NCI-H2029 treated with DMSO at 0.1 percent for 48 hours (cell line): ENCODE measurements around the gene MRPL23.

Source experiments
- DNase-seq: peaks from one replicate; lab custom pipeline; 2025; lab: John Stamatoyannopoulos, UW

Gene MRPL23

GRCh38 chr11:1921574-1922141 lies 25.5 kb upstream of the MRPL23 start:
- DNase-seq: no peak

DNA sequence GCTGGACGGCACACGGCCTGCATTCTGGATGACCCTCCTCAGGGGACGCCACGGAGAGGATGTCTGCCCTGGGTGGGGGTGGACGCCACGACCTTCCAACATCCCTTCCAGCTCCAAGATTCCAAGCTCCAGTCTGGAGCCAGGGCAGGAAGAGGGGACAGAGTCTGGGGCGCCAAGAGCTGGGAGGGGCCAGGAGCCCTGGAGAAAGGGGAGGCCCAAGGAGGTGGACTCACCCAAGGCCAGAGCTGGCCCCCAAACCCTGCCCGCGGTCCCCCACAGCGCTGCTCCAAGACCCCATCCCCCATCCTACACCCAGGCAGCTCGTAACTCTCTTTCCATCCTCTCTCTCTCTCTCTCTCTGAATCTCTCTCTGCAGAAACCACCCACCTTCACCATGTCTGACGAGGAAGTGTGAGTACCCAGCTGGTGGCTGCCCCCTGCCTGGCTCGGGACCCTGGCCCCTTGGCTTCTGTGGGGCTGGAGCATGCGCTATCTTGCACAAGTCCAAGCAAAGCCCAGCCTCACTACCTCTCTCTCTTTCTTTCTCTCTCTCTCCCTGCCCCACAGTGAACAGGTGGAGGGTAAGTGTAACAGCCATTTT lies 24.6 kb upstream of the MRPL23 start:
- no peak for DNase-seq

DNA sequence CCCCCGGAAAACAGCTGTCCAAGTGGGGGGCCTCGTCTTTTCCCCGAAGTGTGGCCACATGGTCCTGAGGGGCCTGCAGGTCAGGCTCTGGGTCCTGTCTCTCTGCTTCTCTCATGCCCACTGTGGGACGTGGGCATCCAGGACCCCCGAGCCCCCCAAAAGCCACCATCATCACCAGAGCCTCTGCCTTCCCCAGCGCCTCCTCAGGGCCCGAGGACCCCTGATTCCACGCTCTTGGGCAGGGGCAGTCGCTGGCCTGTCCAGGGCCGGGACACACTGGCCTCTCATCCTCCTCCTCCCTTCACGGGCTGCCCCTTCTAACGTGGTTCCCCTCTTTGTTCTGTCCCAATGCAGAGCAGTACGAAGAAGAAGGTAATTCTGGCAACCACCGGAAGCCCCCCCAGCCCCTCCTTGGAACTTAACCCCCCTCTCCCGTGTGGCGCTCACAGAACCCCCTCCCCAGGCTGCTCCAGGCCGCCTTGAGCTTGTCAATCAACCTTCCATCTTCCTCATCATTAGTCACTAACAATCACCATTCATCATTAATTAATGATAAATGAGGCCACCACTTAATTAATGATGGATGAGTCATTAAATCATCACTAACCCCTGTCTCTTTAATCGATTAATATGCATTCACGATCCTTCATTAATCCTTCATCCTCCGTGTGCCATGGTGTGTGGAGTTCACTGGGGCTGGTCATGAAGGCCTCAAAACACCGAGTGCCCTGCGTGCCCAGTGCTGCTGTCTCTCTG lies 23.8 kb upstream of the MRPL23 start:
- DNase-seq: no peak

DNA sequence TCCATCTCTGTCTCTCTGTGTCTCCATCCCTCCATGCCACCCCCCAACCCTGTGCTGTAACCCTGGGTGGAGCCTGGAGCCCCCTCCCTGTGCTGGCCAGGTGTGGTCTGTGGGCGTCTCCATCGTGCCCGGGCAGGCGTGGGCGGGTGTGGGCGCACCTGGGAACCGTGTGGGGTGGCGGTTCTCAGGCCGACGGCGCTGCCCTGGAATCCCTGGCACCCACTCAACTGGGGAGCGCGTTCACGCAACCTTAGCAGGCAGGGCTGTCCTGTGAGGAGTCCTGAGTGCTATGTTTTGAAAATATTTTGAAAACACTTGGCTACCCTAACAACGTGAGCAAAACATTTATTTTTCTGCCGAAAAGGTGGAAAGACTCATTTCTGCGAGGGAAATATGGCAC lies 23.0 kb upstream of the MRPL23 start:
- DNase-seq: no peak

GRCh38 chr11:1924646-1925372 lies 22.3 kb upstream of the MRPL23 start:
- DNase-seq: no peak

- DNase-seq: no peak
Measured at GRCh38 chr11:1925373-1926155, 21.6 kb upstream of the MRPL23 start.

- no peak for DNase-seq
Measured at GRCh38 chr11:1926156-1927025, 20.7 kb upstream of the MRPL23 start.

GRCh38 chr11:1927026-1927847 lies 19.9 kb upstream of the MRPL23 start:
- no peak for DNase-seq

DNA sequence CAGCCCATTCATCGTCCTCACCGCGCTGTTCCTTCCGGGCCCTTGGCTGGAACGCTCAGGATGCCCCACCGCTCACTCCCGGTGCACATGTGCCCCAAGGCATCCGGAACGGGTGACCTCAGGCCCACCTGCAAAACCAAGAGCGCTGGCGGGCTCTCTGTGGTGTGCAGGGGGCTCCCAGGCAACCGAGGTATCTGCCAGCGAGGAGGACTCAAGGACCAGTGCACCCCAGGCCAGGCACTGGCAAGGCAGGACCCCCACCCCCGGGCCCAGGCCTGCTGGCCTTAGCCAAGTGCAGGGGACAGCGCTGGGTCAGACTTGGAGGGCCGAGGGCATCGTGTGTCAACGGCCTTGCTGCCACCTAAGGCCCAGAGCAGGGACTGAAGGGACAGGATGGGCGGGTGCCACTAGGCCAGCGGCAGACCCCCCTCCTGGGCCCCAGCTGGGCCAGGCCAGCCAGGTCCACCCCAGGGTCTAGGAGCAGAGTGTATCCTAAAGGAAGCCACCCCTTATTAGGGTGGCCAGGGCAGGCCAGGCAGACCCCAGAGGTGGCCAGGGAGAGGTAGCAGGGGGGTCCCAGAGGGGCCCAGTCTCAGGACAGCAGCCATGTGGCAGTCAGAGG lies 19.2 kb upstream of the MRPL23 start:
- DNase-seq: no peak

DNA sequence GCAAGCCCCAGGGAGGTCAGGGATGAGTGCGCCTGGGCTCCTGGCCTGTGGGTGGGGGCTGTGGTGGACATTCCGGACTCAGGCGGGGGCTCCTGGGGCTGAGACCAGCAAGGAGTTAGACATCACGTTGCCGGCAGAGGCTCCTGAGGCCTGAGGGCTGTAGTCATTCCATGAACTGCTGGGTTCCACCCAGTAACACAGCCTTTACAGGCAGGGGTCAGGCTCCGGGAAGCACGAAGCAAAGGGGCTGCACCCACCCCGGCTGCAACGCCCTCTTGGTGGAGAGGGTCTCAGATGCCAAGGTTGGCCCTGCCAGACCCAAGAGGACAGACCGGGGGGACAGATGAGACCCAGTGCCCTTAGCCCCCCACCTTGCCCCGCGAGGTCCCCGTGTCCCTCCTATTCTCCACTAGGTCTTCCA lies 18.7 kb upstream of the MRPL23 start:
- DNase-seq: no peak

GRCh38 chr11:1928891-1929541 lies 18.1 kb upstream of the MRPL23 start:
- no peak for DNase-seq

DNA sequence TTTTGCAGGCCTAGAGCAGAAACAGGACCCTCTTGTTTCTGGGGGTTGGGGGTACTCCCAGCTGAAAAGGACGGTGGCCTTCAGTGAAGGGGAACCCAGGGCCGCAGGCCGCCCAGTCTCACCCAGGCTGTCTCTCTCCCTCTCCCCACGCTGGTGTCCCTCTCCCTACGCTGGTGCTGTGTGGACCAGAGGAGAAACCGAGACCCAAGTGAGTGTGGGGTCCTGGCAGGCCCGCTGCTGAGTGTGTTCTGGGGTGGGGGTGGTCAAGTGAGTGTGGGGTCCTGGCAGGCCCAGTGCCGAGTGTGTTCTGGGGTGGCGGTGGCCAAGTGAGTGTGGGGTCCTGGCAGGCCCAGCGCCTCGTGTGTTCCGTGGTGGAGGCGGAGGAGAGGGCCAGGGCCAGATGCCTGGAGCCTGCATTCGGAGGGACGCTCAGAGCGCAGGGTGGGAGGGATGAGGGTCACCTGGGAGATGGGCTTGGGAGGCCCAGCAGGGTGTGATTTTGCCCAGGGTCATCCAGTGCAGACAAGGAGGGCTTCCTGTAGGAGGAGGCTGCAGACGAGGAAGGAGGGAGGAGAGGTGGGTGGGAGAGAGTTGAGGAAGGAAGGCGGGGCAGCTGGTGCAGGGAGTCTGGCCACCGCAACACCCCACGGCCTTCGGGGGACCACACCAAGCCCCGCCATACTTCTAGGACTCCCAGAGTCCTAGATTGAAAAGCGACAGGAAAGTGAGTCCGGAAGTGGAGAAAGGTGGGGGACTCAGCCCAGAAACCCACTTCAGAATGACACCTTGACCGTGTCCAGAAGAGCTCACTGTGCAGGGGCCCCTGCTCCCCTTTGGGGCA lies 17.3 kb upstream of the MRPL23 start:
- no peak for DNase-seq

DNA sequence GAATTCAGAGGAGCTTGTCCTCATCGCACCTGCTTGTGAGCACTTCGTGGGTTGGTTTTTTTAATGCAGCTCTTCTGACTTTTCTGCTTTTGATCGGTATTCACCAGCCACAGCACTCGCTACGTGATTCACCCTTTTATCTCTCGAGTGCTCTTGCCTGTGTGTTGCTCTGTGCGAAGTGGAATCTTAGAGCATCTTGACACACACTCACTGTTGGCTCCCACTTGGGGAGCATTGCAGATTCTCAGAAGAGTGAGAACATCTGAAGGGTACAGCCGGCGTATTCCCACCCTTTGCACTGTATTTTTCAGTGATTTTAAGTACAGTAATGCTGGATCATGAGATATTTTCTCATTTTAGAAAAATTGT lies 16.7 kb upstream of the MRPL23 start:
- no peak for DNase-seq

GRCh38 chr11:1931341-1932104 lies 15.6 kb upstream of the MRPL23 start:
- no peak for DNase-seq

- no peak for DNase-seq
Measured at GRCh38 chr11:1932105-1932480, 15.0 kb upstream of the MRPL23 start.

- DNase-seq: no peak
Measured at GRCh38 chr11:1932681-1933080, 14.5 kb upstream of the MRPL23 start.
